ENCODE results near the gene PIGQ. TPM values are rescaled to one million over a fixed set of nuclear protein-coding genes. Genes with fewer than 3 reads are reported as not detected.

PIGQ gene
- total and polyA plus RNA-seq, 2 of the 8 experiments (the other 6 are each of a cell fraction or from before 2014, with no cell fraction given), result 36.0 to 49.2 TPM

DNA sequence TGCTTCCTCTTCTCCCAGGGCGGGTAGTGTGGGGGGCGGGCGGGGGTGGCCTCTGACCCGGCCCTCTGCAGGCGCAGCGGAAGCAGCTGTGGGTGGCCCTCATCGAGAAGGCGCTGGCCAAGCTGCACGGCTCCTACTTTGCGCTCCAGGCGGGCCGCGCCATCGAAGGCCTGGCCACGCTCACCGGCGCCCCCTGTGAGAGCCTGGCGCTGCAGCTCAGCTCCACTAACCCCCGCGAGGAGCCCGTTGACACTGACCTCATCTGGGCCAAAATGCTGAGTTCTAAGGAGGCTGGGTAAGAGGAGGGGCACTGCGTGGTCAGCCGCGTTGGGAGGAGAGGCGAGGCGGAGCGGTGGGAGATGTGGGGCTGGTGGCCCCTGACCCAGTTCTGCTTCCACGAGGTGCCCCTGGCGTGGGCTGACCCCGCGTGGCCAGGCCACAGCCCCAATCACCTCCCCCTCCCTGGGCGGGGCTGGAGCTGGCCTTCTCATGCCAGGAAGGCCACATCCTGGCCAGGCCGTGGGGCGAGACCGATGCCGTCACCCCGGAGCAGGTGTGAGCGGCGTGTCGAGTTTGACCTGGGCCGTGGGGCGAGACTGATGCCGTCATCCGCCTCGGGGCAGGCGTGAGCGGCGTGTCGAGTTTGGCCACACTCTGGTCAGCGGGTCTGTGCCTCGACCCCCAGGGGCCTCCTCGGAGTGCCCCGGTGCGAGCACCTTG, 20.1 kb upstream of the PIGQ start:
- Histone ChIP-seq H2BK12ac (ENCODE audit: low read depth, low read length) (no peak overlapping the region), H2BK20ac (ENCODE audit: low read length) (no peak overlapping the region), H3K36me3 (ENCODE audit: control insufficient read depth in 2 of 4, insufficient read depth in 4 of 4, low read length in 3 of 4) (peaks cover 0 to 32% (median 2%) of the 10 kb centered on the region in 4 experiments; a peak in 2 of 8 replicates), H3K9me3 (ENCODE audit: insufficient read depth in 2 of 2, low read depth in 1 of 2, low read length in 1 of 2) (no peaks in the 10 kb centered on the region), H3K79me2 (ENCODE audit: control insufficient read depth in 1 of 2, insufficient read depth in 2 of 2, low read length in 2 of 2) (peaks cover 0 to 4% of the 10 kb centered on the region in 2 experiments; a peak in 1 of 4 replicates), H3K4me3 (ENCODE audit: extremely low read depth in 1 of 4, insufficient read depth in 2 of 4, low read depth in 3 of 4, low read length in 4 of 4) (no peak overlapping the region), H3K4me1 (replicated peaks in 1 of 4; ENCODE audit: control insufficient read depth in 3 of 4, insufficient read depth in 4 of 4, low read length in 3 of 4) (no peaks in the 10 kb centered on the region), H3K4me2 (ENCODE audit: insufficient read depth in 1 of 2, low read depth in 2 of 2, low read length in 2 of 2) (no peak overlapping the region), H3K14ac (ENCODE audit: insufficient read length) (no peak overlapping the region), H3K18ac (ENCODE audit: extremely low read depth, low read length) (no peak overlapping the region), H3K27me3 (replicated peaks in 1 of 4; ENCODE audit: control insufficient read depth in 3 of 4, extremely low read depth in 1 of 4, insufficient read depth in 3 of 4, low read length in 3 of 4) (no peaks in the 10 kb centered on the region), H4K20me1 (replicated peaks in 1 of 2; ENCODE audit: control insufficient read depth in 1 of 2, insufficient read depth in 2 of 2, low read length in 2 of 2) (peaks cover 2 to 6% of the 10 kb centered on the region in 2 experiments), H4K8ac (ENCODE audit: extremely low read depth, insufficient read depth, low read length) (no peak overlapping the region), H3K4ac (replicated peaks; ENCODE audit: insufficient read length, low read depth, low read length) (no peak overlapping the region), H3K56ac (replicated peaks; ENCODE audit: insufficient read length, low read depth, low read length) (no peak overlapping the region), H2AFZ (ENCODE audit: low read length) (no peak overlapping the region), H3K79me1 (ENCODE audit: low read depth, low read length) (no peaks in the 10 kb centered on the region), H4K5ac (ENCODE audit: insufficient read length, low read depth, low read length) (no peak overlapping the region), H2BK15ac (ENCODE audit: low read length) (no peak overlapping the region), H2BK5ac (ENCODE audit: low read depth, low read length) (no peak overlapping the region), H3K27ac (ENCODE audit: low read depth, low read length) (no peak overlapping the region), H2AK5ac (ENCODE audit: low read depth, low read length) (no peak overlapping the region), H3K23me2 (ENCODE audit: low read depth, low read length) (no peaks in the 10 kb centered on the region), H2BK120ac (replicated peaks; ENCODE audit: low read depth, low read length) (no peak overlapping the region), H4K91ac (replicated peaks; ENCODE audit: insufficient read length, low read length) (no peak overlapping the region), H3K9ac (replicated peaks in 1 of 4; ENCODE audit: extremely low read depth in 1 of 4, low read depth in 3 of 4, low read length in 3 of 4) (no peak overlapping the region), H3K23ac (ENCODE audit: insufficient read length) (no peak overlapping the region)
- DNase-seq (ENCODE audit: low read depth in 1 of 2, low spot score in 2 of 2), result peak in 1 of 2 experiments; percentile 86
- CTCF ChIA-PET (ENCODE audit: partially characterized antibody), result interaction anchor here (0.7 to 1.9 kb wide), 12 partner anchors 9 to 596 kb away, joined by 3 to 17 read pairs (median 4); no protein-coding TSS in a partner anchor
- FAIRE-seq, result no peak
- 95% methylated on average over 4 of the region's 54 CpGs; no CpG with 5 or more reads in 1 of the 2 experiments for WGBS, 2 experiments (ENCODE audit: extremely low coverage in 1 of 2, insufficient coverage in 1 of 2, insufficient read length in 1 of 2, insufficient replicate concordance in 2 of 2, low coverage in 1 of 2, low lambda C conversion rate in 2 of 2, missing lambda C conversion rate in 1 of 2)
- POLR2A ChIA-PET (ENCODE audit: partially characterized antibody), result interaction anchor here (1.2 kb wide), 1 partner anchor 10 kb away, joined by 3 read pairs; no protein-coding TSS in a partner anchor
- TF ChIP-seq EGR1 (IDR thresholded peaks at IDR 0.05; ENCODE audit: borderline replicate concordance, low read depth, low read length) (peak; percentile 59; the same call in 1 of the 2 replicates), KDM1A (IDR thresholded peaks at IDR 0.05; ENCODE audit: borderline replicate concordance, low read length) (0 out of 2 replicates have a peak, but pooled peaks have one; percentile 31), RAD21 (IDR thresholded peaks at IDR 0.05 in 1 of 2, conservative IDR thresholded peaks at IDR 0.05 in 1 of 2; ENCODE audit: low read depth in 2 of 2, low read length in 2 of 2) (peak; percentile 3 to 49; a peak in 2 of 4 replicates), SIN3A (conservative IDR thresholded peaks at IDR 0.05 in 1 of 2, IDR thresholded peaks at IDR 0.05 in 1 of 2; ENCODE audit: low read depth in 1 of 2, low read length in 2 of 2) (no peak), GABPA (IDR thresholded peaks at IDR 0.05; ENCODE audit: borderline replicate concordance, insufficient read depth, low read length) (peak; percentile 87), CREB1 (IDR thresholded peaks at IDR 0.05) (no peak), YY1 (IDR thresholded peaks at IDR 0.05; ENCODE audit: low read depth, low read length) (0 out of 2 replicates have a peak, but pooled peaks have one; percentile 25)
- TF ChIP-seq, protein P1, sequence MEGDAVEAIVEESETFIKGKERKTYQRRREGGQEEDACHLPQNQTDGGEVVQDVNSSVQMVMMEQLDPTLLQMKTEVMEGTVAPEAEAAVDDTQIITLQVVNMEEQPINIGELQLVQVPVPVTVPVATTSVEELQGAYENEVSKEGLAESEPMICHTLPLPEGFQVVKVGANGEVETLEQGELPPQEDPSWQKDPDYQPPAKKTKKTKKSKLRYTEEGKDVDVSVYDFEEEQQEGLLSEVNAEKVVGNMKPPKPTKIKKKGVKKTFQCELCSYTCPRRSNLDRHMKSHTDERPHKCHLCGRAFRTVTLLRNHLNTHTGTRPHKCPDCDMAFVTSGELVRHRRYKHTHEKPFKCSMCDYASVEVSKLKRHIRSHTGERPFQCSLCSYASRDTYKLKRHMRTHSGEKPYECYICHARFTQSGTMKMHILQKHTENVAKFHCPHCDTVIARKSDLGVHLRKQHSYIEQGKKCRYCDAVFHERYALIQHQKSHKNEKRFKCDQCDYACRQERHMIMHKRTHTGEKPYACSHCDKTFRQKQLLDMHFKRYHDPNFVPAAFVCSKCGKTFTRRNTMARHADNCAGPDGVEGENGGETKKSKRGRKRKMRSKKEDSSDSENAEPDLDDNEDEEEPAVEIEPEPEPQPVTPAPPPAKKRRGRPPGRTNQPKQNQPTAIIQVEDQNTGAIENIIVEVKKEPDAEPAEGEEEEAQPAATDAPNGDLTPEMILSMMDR (IDR thresholded peaks at IDR 0.05; ENCODE audit: control extremely low read depth in 1 of 3, insufficient read depth in 1 of 3, low read depth in 1 of 3, low read length in 3 of 3), result peak; percentile 70 to 76 (median 76)

All from H1 (cell line).